Skeletal muscle tissue (tissue), 4 donors: ENCODE results near the gene ANKS4B. TPM values are rescaled to one million over a fixed set of nuclear protein-coding genes. Genes with fewer than 3 reads are reported as not detected.
A peak's percentile ranks its signal among the peaks of the same experiment; 100 is the strongest.

Source experiments
- H3K27ac ChIP-seq: one replicate; pipeline ENCODE4 v1.7.0; 2013; ENCODE audit warnings: mild to moderate bottlenecking, low read depth, low read length, inconsistent platforms
- H3K27me3 ChIP-seq, 3 donors: one replicate each; pipeline ENCODE4 v1.7.0; 2013; ENCODE audit warnings: low read length in 3 of 3; ENCODE audit not compliant: control insufficient read depth in 3 of 3, insufficient read depth in 3 of 3
- H3K36me3 ChIP-seq, 3 donors: one replicate each; pipeline ENCODE4 v1.7.0; 2013; ENCODE audit warnings: low read length in 3 of 3; ENCODE audit not compliant: control insufficient read depth in 3 of 3, insufficient read depth in 3 of 3
- H3K4me1 ChIP-seq, 3 donors: one replicate each; pipeline ENCODE4 v1.7.0; 2013; ENCODE audit warnings: low read length in 3 of 3, mild to moderate bottlenecking in 3 of 3; ENCODE audit not compliant: control insufficient read depth in 3 of 3, insufficient read depth in 3 of 3
- H3K4me3 ChIP-seq, 3 donors: one replicate each; pipeline ENCODE4 v1.7.0; 2013; ENCODE audit warnings: low read length in 3 of 3
- H3K9ac ChIP-seq, 3 donors: one replicate each; pipeline ENCODE4 v1.7.0; 2013; ENCODE audit warnings: low read length in 3 of 3, mild to moderate bottlenecking in 3 of 3, moderate library complexity in 2 of 3, low read depth in 1 of 3
- H3K9me3 ChIP-seq, 3 donors: one replicate each; pipeline ENCODE4 v1.7.0; 2013; ENCODE audit warnings: low read length in 3 of 3; ENCODE audit not compliant: control insufficient read depth in 3 of 3
- total RNA-seq: library from RNA; depleted of rRNA; stranded (reverse); fragments of >200 nt; gene quantifications from one replicate; pipeline ENCODE4 v1.2.3, GENCODE V29; 2014
- donor health status: Osteomylitis.

The ANKS4B gene
- total RNA-seq, 1 donor from 2014 or later: not detected

DNA sequence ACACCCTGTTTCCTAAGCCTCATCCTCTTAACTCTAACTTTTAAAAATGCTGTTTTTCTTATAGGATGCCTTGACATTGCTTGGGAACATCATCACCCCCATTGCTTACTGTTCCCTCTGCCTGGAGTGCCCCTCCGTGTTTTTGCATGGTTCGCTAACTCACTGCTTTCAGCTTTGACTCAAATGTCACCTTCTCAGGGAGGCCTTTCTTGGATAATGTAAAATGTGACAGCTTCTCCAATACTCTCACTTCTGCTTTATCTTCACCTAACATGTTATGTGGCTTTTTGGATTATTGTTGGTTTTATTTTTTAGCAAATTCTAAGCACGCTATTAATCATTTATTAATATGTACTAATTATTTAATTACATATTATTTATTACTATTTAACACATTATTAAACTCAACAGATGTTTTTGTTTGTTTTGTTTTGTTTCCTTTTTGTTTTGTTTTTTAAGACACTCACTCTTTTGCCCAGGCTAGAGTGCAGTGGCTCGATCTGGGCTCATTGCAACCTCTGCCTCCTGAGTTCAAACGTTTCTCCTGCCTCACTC lies 40.8 kb downstream of the ANKS4B start:
- H3K9ac ChIP-seq: no peak overlapping the region
- peaks cover 13 to 26% (median 16%) of the 10 kb centered on the region in 3 donors for H3K27me3 ChIP-seq
- no peak overlapping the region for H3K27ac ChIP-seq
- peaks cover 5 to 8% (median 7%) of the 10 kb centered on the region in 3 donors for H3K4me1 ChIP-seq
- no peak overlapping the region for H3K4me3 ChIP-seq
- no peaks in the 10 kb centered on the region for H3K9me3 ChIP-seq
- no peaks in the 10 kb centered on the region for H3K36me3 ChIP-seq

DNA sequence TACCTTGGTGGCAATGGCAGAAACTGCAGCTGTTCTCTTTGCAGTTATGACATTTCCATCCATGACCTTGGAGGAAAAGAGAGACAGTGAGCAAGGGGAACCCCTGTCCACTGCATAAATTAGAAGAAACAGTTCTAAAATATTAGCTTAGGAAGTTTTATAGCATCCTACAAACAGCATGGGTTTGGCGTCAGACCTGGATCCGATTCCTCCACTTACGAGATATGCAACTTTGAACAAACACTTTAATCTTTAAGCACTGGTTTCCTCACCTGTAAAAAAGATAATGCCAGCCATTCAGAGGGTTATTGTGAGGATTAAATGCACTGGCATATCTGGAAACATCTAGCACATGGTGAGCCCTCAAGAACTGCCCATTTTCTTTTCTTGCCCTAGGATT lies 42.0 kb downstream of the ANKS4B start:
- H3K27ac ChIP-seq: no peak overlapping the region
- peaks cover 13 to 26% (median 19%) of the 10 kb centered on the region in 3 donors for H3K27me3 ChIP-seq
- H3K9ac ChIP-seq: no peak overlapping the region
- H3K9me3 ChIP-seq: no peaks in the 10 kb centered on the region
- H3K4me1 ChIP-seq: peaks cover 5 to 8% (median 7%) of the 10 kb centered on the region in 3 donors
- no peak overlapping the region for H3K4me3 ChIP-seq
- no peaks in the 10 kb centered on the region for H3K36me3 ChIP-seq

DNA sequence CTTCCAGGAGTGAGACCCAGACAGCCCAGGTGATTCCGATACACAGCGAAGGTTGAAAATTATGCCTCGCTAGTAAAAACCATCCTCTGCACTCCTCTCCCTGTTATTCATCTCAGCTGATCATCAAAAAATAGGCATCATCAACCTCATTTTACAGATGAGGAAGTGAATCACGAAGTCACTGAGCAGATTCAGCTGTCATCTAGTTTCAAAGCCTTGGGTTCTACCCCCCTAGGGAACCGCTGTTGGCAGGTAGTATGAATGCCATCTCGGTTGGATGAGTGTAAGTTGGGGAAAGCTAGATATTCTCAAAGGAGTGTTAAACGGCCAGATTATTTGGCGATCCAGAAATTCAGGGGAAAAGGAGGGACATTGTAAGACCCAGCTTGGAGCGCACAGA lies 42.6 kb downstream of the ANKS4B start:
- peaks cover 5 to 8% (median 7%) of the 10 kb centered on the region in 3 donors for H3K4me1 ChIP-seq
- H3K27me3 ChIP-seq: peaks cover 13 to 26% (median 19%) of the 10 kb centered on the region in 3 donors
- no peak overlapping the region for H3K27ac ChIP-seq
- H3K4me3 ChIP-seq: no peak overlapping the region
- H3K9ac ChIP-seq: no peak overlapping the region
- no peaks in the 10 kb centered on the region for H3K36me3 ChIP-seq
- H3K9me3 ChIP-seq: no peaks in the 10 kb centered on the region

DNA sequence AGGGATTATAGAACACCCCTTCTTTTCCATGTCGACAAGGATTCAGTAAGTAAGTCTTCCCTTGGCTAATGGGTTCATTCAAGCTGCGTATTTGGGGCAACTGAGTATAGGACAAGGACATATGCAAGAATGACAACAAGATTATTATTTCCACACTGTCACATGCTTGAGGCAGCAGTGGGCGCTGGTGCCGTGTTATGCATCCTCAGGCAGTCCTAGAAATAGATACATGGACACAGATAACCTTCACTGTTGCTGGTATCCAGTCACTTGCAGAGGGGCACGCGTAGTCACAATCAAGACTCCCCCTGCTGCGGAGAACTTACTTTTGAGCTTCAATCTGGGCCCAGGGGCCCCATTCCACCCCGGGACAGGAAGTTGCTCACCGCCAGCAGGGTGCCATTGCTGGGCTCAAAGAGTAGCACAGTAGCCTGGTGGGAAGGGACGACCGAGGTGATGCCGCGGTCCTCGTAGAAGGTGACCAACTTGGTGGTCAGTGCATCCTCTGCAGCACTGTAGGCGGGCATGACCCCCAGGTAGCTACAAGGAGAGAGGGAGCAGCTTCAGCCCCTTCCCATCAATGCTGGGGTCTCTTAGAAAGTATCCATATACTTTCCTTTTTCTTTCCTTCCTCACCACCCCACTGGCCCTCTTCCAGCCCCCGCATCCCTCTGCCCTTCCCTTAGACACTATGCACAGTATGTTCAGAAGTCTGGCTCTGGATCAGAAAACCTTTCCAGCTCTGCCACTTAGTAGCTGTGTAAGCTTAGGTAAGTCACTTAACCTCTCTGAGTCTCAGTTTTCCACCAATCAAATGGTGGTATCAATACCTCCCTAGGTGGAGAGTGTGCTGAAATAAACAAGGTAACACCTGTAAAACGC lies 43.8 kb downstream of the ANKS4B start:
- Histone ChIP-seq H3K9ac (no peak overlapping the region), H3K27ac (no peak overlapping the region), H3K27me3 (peaks cover 18 to 28% (median 19%) of the 10 kb centered on the region in 3 donors)

DNA sequence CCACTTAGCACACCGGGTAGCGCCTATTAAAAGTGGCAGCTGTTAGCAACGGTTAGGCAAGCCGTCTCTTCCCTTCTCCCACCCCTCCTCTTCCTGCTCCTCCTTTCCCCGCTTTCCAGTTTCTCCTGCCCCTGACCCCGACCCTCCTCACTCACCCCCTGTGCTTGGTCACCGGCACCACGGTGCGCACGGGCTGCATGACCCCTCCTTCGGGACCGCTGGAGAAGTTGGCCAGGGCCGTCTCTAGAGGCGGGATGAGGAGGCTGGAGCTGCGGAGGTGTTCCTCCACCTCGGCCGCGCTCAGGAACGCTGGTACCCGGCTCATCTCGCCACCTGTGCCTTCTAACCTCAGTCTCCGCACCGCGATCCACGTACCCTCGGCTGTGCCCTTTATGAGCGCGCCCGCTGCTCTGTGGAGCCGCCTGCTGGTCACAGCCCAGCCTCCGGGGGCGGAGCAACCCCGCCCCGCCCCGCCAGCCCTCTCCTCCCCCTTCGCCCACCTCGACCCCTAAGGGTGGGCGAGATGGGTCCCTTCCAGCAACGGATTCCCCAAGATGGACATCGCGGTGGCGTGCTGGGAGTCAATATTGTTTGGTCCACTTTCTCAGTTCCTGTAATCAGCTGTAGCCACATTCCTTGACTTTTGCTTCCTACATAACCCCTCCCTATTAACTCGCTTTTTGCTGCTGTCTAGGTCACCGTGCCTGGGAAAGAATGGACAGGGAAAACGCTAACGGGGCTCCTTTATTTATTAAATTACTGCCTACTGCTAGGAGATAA lies 44.6 kb downstream of the ANKS4B start, which contains the start of gene CRYM:
TSS of gene CRYM (minus strand) at position 364 of the 780 bp plus-strand sequence. CDS start at position 325, 39 bp downstream.
- no peaks in the 10 kb centered on the region for H3K36me3 ChIP-seq
- peak within 1 kb of the TSS in 1 of 3 donors; percentile 64 for H3K9ac ChIP-seq
- H3K27me3 ChIP-seq: peaks cover 18 to 28% (median 19%) of the 10 kb centered on the region in 3 donors
- peak within 1 kb of the TSS; percentile 63 to 71 (median 67) for H3K4me3 ChIP-seq
- peaks cover 5 to 8% (median 7%) of the 10 kb centered on the region in 3 donors for H3K4me1 ChIP-seq
- no peaks in the 10 kb centered on the region for H3K9me3 ChIP-seq
- no peak within 1 kb of the TSS for H3K27ac ChIP-seq

More for the DNA sequence above, 43.8 kb downstream of the ANKS4B start:
- Histone ChIP-seq H3K4me3 (peak overlapping the region; percentile 63 to 71 (median 67)), H3K4me1 (peaks cover 5 to 8% (median 7%) of the 10 kb centered on the region in 3 donors), H3K36me3 (no peaks in the 10 kb centered on the region), H3K9me3 (no peaks in the 10 kb centered on the region)

DNA sequence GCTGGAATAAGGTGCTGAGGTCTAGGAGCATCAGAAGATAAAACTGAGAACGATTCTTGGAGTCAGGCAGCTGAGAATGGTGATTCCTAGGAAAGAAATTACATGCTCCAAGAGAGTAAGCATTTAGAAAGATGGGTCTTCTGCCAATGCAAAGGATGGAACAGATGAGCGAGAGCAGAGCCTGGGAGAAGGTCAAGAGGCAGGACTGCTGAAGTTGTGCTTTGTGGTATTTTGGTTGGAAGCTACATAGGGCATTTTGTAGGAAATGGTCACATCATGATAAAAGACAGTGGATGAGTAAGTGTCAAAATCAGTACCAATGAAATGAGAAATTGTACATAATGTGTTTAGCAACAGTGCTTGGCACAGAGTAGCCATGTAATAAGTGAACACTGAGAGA lies 46.0 kb downstream of the ANKS4B start:
- Histone ChIP-seq H3K4me3 (no peak overlapping the region), H3K36me3 (no peaks in the 10 kb centered on the region), H3K9me3 (no peaks in the 10 kb centered on the region), H3K27me3 (peaks cover 22 to 36% (median 23%) of the 10 kb centered on the region in 3 donors), H3K27ac (no peak overlapping the region), H3K9ac (no peak overlapping the region), H3K4me1 (peaks cover 5 to 8% (median 7%) of the 10 kb centered on the region in 3 donors)

DNA sequence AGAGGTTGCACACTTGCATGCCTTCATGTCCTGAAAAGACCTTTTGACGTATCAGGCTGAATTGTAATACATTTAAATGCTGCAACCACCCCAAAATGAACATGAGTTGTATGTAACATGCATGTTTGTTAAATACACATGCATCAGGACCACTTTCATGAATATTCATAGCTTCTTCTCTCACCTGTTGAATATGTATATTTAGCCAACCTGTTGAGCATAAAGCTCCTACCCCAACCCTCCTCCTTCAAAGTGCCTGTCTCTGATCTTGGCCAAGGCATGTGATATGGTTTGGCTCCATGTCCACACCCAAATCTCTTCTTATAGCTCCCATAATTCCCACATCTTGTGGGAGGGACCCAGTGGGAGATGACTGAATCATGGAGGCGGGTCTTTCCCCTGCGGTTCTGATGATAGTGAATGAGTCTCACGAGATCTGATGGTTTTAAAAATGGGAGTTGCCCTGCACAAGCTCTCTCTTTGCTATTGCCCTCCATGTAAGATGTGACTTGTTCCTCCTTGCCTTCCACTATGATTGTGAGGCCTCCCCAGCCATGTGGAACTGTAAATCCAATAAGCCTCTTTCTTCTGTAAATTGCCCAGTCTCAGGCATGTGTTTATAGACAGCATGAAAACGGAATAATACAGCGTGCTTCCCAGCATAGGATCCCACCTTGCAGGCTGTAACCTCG lies 48.3 kb downstream of the ANKS4B start:
- Histone ChIP-seq H3K9me3 (no peaks in the 10 kb centered on the region), H3K27ac (no peak overlapping the region), H3K27me3 (peaks cover 20 to 36% (median 35%) of the 10 kb centered on the region in 3 donors), H3K4me1 (peaks cover 5 to 8% (median 7%) of the 10 kb centered on the region in 3 donors), H3K4me3 (no peak overlapping the region), H3K36me3 (no peaks in the 10 kb centered on the region), H3K9ac (no peak overlapping the region)

DNA sequence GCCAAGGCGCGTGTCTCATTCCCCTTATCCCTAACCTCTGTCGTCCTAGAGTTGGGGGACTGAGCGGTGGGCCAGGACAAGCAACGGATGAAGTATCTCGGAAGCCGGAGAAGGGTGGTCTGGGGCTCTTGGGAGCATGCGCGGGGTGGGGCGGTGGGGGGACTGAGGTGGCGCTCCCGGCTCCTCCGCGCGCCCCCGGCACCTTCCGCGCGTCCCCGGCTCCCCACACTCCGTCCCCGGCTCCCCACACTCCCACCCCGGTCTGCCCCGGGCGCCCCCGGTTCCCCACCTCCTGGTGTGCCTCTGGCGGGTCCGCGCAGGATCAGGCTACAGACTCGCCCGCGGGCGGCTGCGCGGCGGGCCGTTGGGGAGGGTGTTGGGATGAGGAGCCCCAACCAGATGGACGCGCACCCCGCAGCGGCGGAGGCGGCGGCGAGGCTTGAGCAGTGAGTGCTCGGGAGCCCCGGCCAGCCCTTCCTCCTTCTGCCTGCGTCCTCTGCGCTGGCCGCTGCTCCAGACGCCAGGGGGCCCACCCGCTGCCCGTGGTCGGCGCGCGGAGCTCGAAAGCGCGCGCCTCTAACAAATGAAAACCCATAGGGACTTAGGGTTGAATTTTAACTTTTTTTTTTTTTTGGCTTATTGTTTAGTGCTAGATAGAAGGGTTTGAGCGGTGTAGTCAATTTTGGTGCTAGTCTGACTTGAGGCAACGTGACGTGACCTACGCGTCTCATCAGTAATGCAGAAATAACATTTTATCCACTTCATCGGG lies 50.2 kb downstream of the ANKS4B start:
- Histone ChIP-seq H3K9ac (peak overlapping the region in 1 of 3 donors; percentile 25), H3K36me3 (no peaks in the 10 kb centered on the region), H3K27me3 (peaks cover 7 to 28% (median 25%) of the 10 kb centered on the region in 3 donors), H3K4me1 (no peaks in the 10 kb centered on the region), H3K4me3 (peak overlapping the region in 2 of 3 donors; percentile 35 to 46), H3K27ac (no peak overlapping the region), H3K9me3 (no peaks in the 10 kb centered on the region)

DNA sequence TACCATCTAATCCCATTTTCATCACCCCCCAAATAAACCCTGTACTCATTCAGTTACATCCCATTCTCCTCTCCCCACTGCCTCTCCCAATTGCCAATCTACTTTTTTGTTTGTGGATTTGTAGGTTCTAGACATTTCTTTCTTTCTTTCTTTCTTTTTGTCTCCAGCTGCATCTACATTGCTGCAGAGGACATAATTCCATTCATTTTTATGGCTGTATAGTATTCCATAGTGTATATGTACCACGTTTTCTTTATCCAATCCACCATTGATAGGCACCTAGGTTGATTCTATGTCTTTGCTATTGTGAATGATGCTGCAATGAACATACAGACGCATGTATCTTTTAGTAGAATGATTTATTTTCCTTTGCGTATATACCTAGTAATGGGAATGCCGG lies 50.9 kb downstream of the ANKS4B start:
- H3K4me1 ChIP-seq: no peaks in the 10 kb centered on the region
- no peaks in the 10 kb centered on the region for H3K36me3 ChIP-seq
- no peak overlapping the region for H3K27ac ChIP-seq
- H3K27me3 ChIP-seq: peaks cover 7 to 28% (median 25%) of the 10 kb centered on the region in 3 donors
- H3K4me3 ChIP-seq: no peak overlapping the region
- no peak overlapping the region for H3K9ac ChIP-seq
- H3K9me3 ChIP-seq: no peaks in the 10 kb centered on the region
